Endothelial cell (in vitro differentiated cells): ENCODE data around the gene TRIM63. TPM values are rescaled to one million over a fixed set of nuclear protein-coding genes. Genes with fewer than 3 reads are reported as not detected.

Experiments used
- DNase-seq: peaks from one replicate; pipeline ENCODE4 v3.0.0; 2021; ENCODE audit warnings: low spot score
- H3K27ac Mint-ChIP-seq: one replicate; pipeline ENCODE4 v1.8.0; 2021; ENCODE audit warnings: mixed read lengths, inconsistent platforms; ENCODE audit not compliant: unreplicated experiment
- H3K27me3 Mint-ChIP-seq: one replicate; pipeline ENCODE4 v1.8.0; 2021; ENCODE audit warnings: mild to moderate bottlenecking, moderate library complexity, mixed read lengths, inconsistent platforms; ENCODE audit not compliant: unreplicated experiment
- H3K36me3 Mint-ChIP-seq: one replicate; pipeline ENCODE4 v1.8.0; 2021; ENCODE audit warnings: mild to moderate bottlenecking, low read depth, mixed read lengths, inconsistent platforms; ENCODE audit not compliant: unreplicated experiment
- H3K4me1 Mint-ChIP-seq: one replicate; pipeline ENCODE4 v1.8.0; 2021; ENCODE audit warnings: mild to moderate bottlenecking, mixed read lengths, inconsistent platforms; ENCODE audit not compliant: unreplicated experiment
- H3K4me3 Mint-ChIP-seq: one replicate; pipeline ENCODE4 v1.8.0; 2021; ENCODE audit warnings: mild to moderate bottlenecking, mixed read lengths, inconsistent platforms; ENCODE audit not compliant: unreplicated experiment
- H3K9me3 Mint-ChIP-seq: one replicate; pipeline ENCODE4 v1.8.0; 2021; ENCODE audit warnings: mixed read lengths, inconsistent platforms; ENCODE audit not compliant: unreplicated experiment
- total RNA-seq: library from RNA; stranded (reverse); fragmentation: NEBNext Ultra II Directional; extraction: Animal tissue kit (Norgen Biotek cat#: 25700); gene quantifications from one replicate; pipeline ENCODE4 v1.2.1, GENCODE V29; 2021; ENCODE audit not compliant: unreplicated experiment
- TF ChIP-seq, protein P1 (sequence below): fragments of 200-600 bp; sonication (generic); IDR thresholded peaks from one replicate; pipeline ENCODE4 v1.5.0; 2021; ENCODE audit warnings: antibody characterized with exemption; ENCODE audit not compliant: unreplicated experiment

Gene TRIM63
- total RNA-seq, 1 donor from 2014 or later = not detected

DNA sequence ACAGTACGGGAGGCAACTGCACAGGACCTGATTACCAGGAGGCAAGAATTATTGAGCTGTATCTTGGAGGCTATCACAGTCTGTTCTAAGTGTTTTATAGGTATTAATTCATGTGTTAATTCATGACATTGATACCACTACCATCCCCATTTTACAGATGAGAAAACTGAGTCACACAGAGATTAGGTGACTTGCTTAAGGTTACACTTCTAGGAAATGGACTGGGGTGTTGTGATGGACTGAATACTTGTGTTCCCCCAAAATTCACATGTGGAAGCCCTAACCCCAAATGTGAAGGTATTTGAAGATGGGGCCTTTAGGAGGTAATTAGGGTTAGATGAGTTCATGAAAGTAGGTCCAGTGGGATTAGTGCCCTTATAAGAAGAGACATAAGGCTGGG, 10.1 kb upstream of the TRIM63 start:
- H3K27ac Mint-ChIP-seq = no peak overlapping the region
- H3K36me3 Mint-ChIP-seq = no peaks in the 10 kb centered on the region
- TF ChIP-seq, protein P1, sequence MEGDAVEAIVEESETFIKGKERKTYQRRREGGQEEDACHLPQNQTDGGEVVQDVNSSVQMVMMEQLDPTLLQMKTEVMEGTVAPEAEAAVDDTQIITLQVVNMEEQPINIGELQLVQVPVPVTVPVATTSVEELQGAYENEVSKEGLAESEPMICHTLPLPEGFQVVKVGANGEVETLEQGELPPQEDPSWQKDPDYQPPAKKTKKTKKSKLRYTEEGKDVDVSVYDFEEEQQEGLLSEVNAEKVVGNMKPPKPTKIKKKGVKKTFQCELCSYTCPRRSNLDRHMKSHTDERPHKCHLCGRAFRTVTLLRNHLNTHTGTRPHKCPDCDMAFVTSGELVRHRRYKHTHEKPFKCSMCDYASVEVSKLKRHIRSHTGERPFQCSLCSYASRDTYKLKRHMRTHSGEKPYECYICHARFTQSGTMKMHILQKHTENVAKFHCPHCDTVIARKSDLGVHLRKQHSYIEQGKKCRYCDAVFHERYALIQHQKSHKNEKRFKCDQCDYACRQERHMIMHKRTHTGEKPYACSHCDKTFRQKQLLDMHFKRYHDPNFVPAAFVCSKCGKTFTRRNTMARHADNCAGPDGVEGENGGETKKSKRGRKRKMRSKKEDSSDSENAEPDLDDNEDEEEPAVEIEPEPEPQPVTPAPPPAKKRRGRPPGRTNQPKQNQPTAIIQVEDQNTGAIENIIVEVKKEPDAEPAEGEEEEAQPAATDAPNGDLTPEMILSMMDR = no peak
- DNase-seq = no peak
- H3K4me3 Mint-ChIP-seq = no peak overlapping the region
- no peaks in the 10 kb centered on the region for H3K9me3 Mint-ChIP-seq
- peaks cover 2% of the 10 kb centered on the region for H3K27me3 Mint-ChIP-seq
- no peaks in the 10 kb centered on the region for H3K4me1 Mint-ChIP-seq

DNA sequence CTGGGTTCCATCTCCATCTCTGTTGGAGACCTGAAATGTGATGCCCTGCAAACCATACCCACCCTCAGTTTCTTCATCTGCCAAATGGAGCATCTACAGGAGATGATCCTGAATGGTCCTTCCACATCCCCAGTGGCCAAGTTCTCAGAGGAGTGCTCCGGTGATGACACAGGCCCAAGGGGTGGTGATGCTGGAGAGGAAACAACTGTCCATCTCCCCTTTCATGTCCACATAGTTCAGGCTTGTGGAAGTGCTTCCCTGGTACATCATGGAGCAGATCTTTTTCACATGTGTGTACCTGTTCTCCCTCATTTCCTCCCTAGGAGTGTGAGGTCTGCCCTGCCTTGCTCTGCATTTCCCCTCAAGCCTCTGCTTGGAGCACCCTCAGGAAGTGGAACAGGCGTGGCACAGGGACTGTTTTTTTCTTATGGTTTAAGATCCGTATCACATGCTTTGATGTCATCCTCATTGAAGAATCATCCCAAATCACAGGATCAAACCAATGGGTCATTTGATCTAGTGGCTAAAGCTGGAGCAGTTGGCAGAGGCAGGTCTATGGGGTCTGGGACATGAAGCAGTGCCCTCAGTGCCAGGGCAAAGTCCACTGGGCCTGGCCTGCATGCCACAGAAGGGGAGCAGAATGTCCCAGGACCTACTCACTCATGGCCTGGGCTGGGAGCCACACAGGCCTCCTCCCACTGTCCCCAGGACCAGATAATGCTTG, 8.2 kb upstream of the TRIM63 start:
- no peak overlapping the region for H3K4me3 Mint-ChIP-seq
- H3K4me1 Mint-ChIP-seq = no peaks in the 10 kb centered on the region
- no peaks in the 10 kb centered on the region for H3K9me3 Mint-ChIP-seq
- H3K27me3 Mint-ChIP-seq = peaks cover 6% of the 10 kb centered on the region
- no peaks in the 10 kb centered on the region for H3K36me3 Mint-ChIP-seq
- DNase-seq = no peak
- no peak overlapping the region for H3K27ac Mint-ChIP-seq
- TF ChIP-seq, protein P1 = no peak

DNA sequence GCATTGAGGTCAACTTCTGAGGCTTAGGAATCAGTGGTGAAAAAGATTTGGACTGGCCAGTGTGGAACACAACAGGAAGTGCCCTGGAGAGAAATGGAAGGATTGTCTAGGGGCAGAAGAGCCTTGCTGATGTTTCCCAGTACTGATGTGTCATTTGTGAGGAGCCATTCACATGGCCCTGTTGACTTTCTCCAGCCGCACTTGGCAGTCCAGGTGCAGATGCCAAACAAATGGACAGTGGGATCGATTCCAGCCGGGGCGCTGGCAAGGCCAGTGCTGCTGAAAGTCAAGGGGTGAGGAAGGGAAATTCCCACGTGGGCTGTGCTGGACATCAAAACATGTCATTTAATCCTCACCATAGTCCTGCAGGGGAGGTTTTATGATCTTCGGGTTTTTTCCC, 4.9 kb upstream of the TRIM63 start:
- H3K9me3 Mint-ChIP-seq = no peaks in the 10 kb centered on the region
- TF ChIP-seq, protein P1 = no peak
- peaks cover 9% of the 10 kb centered on the region for H3K27me3 Mint-ChIP-seq
- H3K27ac Mint-ChIP-seq = no peak overlapping the region
- no peak for DNase-seq
- no peaks in the 10 kb centered on the region for H3K4me1 Mint-ChIP-seq
- no peak overlapping the region for H3K4me3 Mint-ChIP-seq
- H3K36me3 Mint-ChIP-seq = no peaks in the 10 kb centered on the region

DNA sequence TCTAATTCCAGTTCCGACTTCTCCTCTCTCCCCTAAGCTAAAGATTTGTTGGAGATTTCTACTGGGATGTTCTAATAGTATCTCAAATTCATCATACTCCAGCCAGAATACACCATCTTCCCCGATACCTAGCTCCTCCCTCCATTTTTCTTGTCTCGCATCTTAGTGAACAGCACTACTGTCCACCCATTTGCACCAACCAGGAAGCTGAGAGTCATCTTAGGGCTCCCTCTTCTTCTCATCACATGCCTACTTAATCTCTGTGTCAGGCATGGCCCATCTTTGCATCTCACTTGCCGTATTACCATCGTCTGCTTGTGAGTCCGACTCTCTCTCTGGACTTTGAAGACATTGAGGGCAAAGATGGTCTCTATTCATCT, 3.5 kb upstream of the TRIM63 start:
- H3K27me3 Mint-ChIP-seq = peaks cover 9% of the 10 kb centered on the region
- H3K27ac Mint-ChIP-seq = no peak overlapping the region
- no peak overlapping the region for H3K4me3 Mint-ChIP-seq
- H3K36me3 Mint-ChIP-seq = no peaks in the 10 kb centered on the region
- H3K9me3 Mint-ChIP-seq = no peaks in the 10 kb centered on the region
- DNase-seq = no peak
- no peaks in the 10 kb centered on the region for H3K4me1 Mint-ChIP-seq
- TF ChIP-seq, protein P1 = no peak

DNA sequence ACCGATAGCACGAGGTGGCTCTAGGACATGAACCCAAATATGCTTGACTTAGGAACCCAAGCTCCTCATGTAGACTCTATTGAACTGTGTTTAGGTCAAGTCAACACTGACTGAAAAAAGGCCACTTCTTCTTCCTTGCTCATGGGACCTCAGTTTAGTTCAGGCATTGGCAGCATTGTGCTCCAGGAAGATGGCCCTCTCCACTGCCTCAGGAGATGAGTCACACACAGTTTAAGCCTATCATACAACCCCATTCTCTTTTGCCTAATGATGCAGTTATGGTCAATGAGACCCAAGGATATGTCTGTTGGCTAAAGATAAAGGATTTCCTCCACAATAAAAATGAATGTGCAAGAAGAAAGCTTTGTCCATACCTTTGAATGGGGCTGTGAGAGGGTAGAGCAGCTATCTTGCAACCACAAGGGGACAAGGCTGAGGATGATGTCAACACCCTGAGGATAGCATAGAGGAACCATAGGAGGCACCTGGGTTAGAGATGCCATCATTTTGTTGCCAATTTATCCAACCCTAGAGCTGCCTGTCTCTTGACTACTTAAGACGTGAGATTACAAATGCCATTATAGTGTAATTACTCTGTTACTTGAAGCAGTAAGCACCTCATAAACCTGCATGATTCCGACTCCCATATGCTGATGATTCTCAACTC, 3.0 kb upstream of the TRIM63 start:
- H3K27me3 Mint-ChIP-seq = peaks cover 9% of the 10 kb centered on the region
- H3K36me3 Mint-ChIP-seq = no peaks in the 10 kb centered on the region
- H3K4me1 Mint-ChIP-seq = no peaks in the 10 kb centered on the region
- H3K9me3 Mint-ChIP-seq = no peaks in the 10 kb centered on the region
- no peak for DNase-seq
- no peak overlapping the region for H3K4me3 Mint-ChIP-seq
- H3K27ac Mint-ChIP-seq = no peak overlapping the region
- TF ChIP-seq, protein P1 = no peak
